ENCODE results near the gene FSIP1. TPM values are rescaled to one million over a fixed set of nuclear protein-coding genes. Genes with fewer than 3 reads are reported as not detected.

Gene FSIP1
- total RNA-seq, 2 experiments from 2014 or later: 0.62 to 0.74 TPM

DNA sequence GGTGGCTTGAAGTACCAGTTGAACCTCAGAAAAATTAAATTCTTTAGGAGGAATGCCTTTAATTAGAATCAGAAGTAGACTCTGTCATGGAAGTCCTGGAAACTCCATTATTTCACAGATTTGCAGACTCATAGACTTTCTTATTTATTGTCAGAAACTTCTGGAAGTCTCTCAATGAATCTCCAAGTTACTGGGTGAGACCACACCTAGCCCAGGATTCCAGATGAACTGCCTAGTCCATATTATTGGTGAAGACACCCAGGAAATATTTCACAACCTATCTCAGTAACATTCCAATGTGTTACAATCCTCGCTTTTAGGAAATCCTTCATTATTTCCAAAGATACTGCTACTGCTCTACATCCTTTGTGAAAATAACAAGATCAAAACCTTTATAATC is 208.2 kb downstream of the FSIP1 start:
- H3K27me3 Mint-ChIP-seq: peaks cover 45% of the 10 kb centered on the region
- no peak for DNase-seq
- no peaks in the 10 kb centered on the region for H3K36me3 Mint-ChIP-seq
- H3K4me3 Mint-ChIP-seq: no peak overlapping the region
- H3K4me1 Mint-ChIP-seq: no peaks in the 10 kb centered on the region
- no peak overlapping the region for H3K27ac Mint-ChIP-seq
- no peaks in the 10 kb centered on the region for H3K9me3 Mint-ChIP-seq

DNA sequence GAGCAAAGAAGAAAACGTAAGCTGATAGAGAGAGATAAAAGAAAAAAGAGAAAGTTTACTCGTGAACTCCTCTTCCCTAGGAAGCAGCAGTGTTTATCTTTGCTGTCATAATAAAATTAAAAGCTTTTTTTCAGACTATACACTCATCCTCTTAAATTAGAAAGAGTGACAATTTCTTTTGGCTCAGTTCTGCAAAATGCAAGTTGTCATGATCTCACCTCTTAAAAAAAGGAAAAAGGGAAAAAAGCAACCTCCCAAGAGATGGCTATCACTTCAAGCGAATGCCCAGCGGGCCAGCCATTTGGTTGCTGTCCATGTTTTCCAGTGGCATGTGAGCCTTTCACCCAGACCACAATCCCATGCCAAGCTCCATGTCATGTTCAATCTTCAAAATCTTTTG is 208.8 kb downstream of the FSIP1 start:
- H3K36me3 Mint-ChIP-seq: no peaks in the 10 kb centered on the region
- no peak overlapping the region for H3K27ac Mint-ChIP-seq
- no peaks in the 10 kb centered on the region for H3K9me3 Mint-ChIP-seq
- no peaks in the 10 kb centered on the region for H3K4me1 Mint-ChIP-seq
- DNase-seq: no peak
- H3K27me3 Mint-ChIP-seq: peaks cover 39% of the 10 kb centered on the region
- no peak overlapping the region for H3K4me3 Mint-ChIP-seq

DNA sequence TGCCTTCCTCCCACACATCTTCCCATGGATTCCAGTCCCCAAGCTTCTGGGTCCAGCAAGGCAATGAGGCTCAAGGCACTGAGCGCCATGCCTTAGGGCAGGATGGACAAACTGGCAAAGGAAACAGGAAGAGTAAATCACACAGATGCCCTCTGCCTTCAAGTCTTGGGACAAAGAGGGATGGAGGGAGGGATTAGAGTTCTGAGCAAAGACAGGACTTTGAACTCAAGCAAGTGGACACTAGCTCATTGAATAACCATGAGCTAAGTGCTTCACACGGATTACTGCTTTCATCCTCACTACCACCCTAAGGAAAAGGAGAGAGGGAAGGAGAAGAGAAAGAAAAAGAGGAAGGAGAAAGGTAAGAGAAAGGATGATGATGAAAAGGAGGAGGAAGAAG is 209.4 kb downstream of the FSIP1 start:
- DNase-seq: no peak
- H3K4me3 Mint-ChIP-seq: no peak overlapping the region
- H3K4me1 Mint-ChIP-seq: no peaks in the 10 kb centered on the region
- no peaks in the 10 kb centered on the region for H3K36me3 Mint-ChIP-seq
- no peaks in the 10 kb centered on the region for H3K9me3 Mint-ChIP-seq
- peaks cover 37% of the 10 kb centered on the region for H3K27me3 Mint-ChIP-seq
- no peak overlapping the region for H3K27ac Mint-ChIP-seq

DNA sequence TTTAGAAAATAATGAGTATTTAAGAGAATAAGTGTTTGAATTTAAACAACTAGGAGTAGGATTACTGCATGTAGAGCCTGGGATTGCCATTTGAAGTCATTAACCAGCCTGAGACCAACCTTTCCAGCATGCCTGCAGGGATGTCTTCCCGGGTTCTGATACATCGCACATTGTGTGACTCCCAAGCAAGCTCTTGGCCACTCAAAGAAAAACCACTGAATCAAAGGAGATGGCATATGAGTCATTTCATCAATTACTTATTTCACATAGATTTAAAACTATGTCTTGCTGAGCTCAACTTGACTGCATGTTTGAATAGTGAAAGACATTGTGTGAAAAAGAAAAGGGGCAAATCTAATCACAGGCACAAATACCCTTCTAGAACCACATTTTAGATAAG is 216.8 kb downstream of the FSIP1 start:
- no peaks in the 10 kb centered on the region for H3K4me1 Mint-ChIP-seq

DNA sequence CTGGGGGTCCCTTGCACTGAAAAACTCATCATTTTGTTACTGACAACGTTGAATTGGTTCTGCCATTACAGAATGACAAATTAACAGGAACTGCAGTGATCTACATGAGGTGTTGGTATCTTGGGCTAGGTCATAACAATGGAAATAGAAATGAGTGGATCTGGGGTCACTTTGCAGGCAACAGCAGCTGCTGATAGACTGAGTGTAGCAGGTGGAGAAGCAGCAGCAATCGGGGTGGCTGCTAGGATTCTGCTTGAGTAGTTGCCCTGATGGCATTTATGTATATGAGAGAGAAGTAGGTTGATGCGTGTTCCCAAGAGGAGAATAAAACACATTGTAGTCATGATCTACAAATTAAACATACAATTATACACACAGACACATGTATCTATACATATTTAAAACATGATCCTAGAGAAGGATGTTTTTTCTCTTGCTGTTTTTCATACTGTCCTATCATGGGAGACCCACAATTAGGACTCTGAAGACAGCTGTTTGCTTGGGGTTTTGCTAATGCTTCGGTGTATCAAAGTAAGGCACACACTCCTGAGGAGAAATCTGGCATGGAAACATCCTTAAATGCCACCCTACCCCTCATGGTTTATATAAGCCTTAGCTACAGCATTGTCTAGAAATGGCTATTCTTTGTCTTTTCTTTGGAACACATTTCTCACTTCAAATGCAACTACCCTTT is 217.5 kb downstream of the FSIP1 start:
- no peaks in the 10 kb centered on the region for H3K36me3 Mint-ChIP-seq
- no peaks in the 10 kb centered on the region for H3K4me1 Mint-ChIP-seq
- H3K4me3 Mint-ChIP-seq: no peak overlapping the region
- H3K27ac Mint-ChIP-seq: no peak overlapping the region
- no peaks in the 10 kb centered on the region for H3K27me3 Mint-ChIP-seq
- no peak for DNase-seq
- H3K9me3 Mint-ChIP-seq: no peaks in the 10 kb centered on the region

More for the DNA sequence above, 216.8 kb downstream of the FSIP1 start:
- Mint-ChIP-seq H3K9me3 (no peaks in the 10 kb centered on the region), H3K27ac (no peak overlapping the region), H3K27me3 (no peaks in the 10 kb centered on the region), H3K4me3 (no peak overlapping the region), H3K36me3 (no peaks in the 10 kb centered on the region)
- DNase-seq: no peak

DNA sequence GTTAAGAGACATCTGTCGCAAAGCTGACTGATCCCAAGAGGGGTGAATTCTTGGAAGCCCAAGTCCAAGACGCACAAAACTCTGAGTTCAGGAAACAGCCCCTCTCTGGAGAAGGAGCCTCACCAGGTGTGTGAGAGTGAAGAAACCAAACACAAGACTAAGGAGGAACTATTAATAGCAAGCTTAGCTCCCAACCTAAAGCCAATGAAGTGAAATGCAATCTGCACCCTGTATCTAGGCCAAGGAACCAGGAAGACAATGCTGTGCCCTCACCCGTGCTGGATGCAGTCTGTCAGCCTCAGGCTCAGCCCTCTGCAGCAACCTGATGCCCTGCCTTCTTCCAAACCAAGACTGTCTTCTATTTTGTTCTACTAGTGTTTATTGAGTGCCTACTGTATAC is 224.2 kb downstream of the FSIP1 start:
- Mint-ChIP-seq H3K4me3 (no peak overlapping the region), H3K27me3 (peaks cover 5% of the 10 kb centered on the region), H3K36me3 (no peaks in the 10 kb centered on the region), H3K4me1 (peaks cover 2% of the 10 kb centered on the region), H3K27ac (no peak overlapping the region), H3K9me3 (no peaks in the 10 kb centered on the region)
- no peak for DNase-seq

DNA sequence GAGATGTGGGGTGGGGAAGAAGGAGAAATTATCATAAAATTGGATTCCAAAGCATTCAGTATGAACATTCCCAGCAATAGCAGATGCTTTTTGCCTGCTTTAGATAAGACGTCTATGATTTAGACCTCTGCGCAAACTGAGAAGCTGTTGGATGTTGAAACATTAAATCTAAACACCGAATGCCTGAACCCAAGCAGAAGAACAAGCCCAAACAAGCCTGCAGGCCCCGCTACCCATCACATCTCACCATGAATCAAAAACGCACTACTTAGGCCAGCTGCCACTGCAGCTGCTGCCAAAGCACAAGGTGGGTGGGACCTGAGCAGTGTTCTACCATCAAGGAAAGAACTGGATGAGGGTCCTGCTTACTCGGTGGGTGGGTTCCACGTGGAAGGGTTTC is 226.2 kb downstream of the FSIP1 start:
- Mint-ChIP-seq H3K9me3 (no peaks in the 10 kb centered on the region), H3K36me3 (no peaks in the 10 kb centered on the region), H3K4me3 (no peak overlapping the region), H3K27ac (no peak overlapping the region), H3K27me3 (peaks cover 5% of the 10 kb centered on the region), H3K4me1 (peaks cover 2% of the 10 kb centered on the region)
- no peak for DNase-seq

DNA sequence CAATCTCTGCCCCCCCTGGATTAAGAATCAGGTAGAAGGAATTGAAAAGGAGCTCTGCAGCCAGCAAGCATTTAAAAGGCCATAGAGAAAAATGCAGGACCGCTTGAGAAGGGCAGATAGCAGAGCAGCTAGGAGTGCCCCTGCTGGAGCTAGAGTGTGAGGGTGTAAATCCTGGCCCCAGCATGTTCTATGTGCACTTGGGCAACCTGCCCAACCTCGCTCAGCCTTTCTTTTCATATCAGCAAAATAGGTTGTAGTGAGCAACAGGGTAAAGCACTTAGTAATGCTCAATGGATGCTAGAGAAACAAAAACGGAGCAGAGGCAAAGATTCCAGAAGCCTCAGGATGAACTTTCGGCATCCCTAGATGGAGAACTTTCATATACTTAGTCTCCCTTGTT is 226.8 kb downstream of the FSIP1 start:
- peaks cover 5% of the 10 kb centered on the region for H3K27me3 Mint-ChIP-seq
- H3K4me3 Mint-ChIP-seq: no peak overlapping the region
- DNase-seq: no peak
- H3K27ac Mint-ChIP-seq: no peak overlapping the region
- peaks cover 2% of the 10 kb centered on the region for H3K4me1 Mint-ChIP-seq
- H3K9me3 Mint-ChIP-seq: no peaks in the 10 kb centered on the region
- H3K36me3 Mint-ChIP-seq: no peaks in the 10 kb centered on the region

DNA sequence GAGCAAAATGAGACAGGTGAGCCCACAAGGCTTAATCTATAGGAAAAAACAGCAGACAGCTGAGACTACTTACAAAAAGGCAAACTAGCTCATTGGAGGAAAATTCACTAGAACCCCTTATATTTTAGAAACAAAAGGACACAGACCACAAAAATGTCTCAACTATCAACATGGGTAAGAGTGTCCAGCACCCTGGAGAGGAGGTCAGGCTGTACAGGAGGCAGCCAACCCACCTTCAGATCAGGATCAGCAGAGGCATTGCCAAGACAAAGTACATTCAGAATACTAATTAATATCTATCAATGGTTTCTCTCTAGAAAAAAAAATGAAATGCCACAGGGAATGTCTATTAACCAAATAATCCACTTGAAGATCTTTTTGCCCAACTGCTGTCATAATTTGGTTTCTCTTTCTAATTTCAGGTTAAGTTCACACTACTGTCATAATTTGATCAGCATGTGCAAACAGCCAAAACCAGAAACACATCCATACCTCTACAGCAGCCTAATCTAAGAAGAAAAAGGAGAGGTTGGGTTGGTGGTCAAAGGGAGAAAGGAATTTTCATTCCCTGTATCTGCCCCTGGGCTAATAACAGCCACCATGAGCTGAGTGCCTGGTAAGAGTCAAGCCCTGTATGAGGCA is 227.8 kb downstream of the FSIP1 start:
- peaks cover 5% of the 10 kb centered on the region for H3K27me3 Mint-ChIP-seq
- H3K36me3 Mint-ChIP-seq: no peaks in the 10 kb centered on the region
- DNase-seq: no peak
- peaks cover 2% of the 10 kb centered on the region for H3K4me1 Mint-ChIP-seq
- H3K4me3 Mint-ChIP-seq: no peak overlapping the region
- no peak overlapping the region for H3K27ac Mint-ChIP-seq
- H3K9me3 Mint-ChIP-seq: no peaks in the 10 kb centered on the region

DNA sequence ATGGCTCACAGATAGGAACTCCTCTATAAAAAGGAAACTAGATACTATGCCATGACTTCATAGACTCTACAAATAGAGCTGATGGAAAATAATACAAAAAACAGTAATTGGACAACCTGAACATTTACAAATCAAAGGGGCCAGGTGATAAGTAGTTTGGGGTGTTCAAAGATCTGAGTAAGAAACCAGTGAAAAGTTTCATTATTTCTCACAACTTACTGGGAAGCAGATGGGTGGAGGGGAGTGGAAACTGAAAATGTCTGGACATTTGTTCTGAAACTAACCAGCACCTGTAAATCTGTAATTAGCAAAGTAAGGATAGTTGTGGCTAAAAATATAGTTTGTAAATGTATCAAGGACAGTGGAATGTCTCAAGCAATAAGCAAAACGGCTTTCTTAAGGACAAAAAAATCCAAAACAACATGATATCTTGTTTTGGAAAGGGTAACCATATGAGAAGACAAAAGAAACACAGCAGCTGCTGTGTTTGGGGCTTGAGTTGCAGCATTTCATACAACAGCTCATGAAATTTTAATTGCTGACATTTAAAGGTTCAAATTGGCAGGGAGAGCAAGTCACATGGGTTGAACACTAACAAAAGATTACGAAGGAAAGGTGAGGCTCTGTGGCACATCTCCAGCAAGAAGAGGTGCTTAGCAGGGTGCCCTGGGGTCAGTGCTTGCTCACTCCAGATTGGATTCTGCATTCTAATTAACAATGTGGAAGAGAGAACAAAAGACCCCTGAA is 228.5 kb downstream of the FSIP1 start:
- DNase-seq: no peak
- Mint-ChIP-seq H3K4me1 (peaks cover 2% of the 10 kb centered on the region), H3K4me3 (no peak overlapping the region), H3K36me3 (no peaks in the 10 kb centered on the region), H3K9me3 (no peaks in the 10 kb centered on the region), H3K27me3 (peaks cover 5% of the 10 kb centered on the region), H3K27ac (no peak overlapping the region)

DNA sequence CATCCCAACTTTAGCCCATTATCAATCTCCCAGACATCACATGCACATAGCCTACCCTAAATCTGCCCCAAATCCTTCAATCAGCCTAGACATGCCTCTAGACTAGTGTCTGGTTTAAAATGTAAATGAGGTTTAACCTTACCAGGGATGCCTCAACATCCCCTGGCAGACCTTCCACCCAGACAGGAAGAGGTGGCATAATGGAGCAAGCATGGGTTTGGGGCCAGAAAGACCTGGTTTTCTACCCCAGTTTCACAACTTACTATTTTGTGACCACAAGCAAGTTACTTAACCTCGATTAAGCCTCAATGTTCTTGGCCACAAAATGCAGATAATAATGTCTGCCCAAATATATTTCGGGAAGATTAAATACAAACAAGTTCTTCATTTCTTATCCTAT is 230.1 kb downstream of the FSIP1 start:
- no peaks in the 10 kb centered on the region for H3K36me3 Mint-ChIP-seq
- H3K27ac Mint-ChIP-seq: no peak overlapping the region
- peaks cover 9% of the 10 kb centered on the region for H3K27me3 Mint-ChIP-seq
- H3K4me1 Mint-ChIP-seq: peaks cover 3% of the 10 kb centered on the region
- H3K9me3 Mint-ChIP-seq: no peaks in the 10 kb centered on the region
- no peak for DNase-seq
- no peak overlapping the region for H3K4me3 Mint-ChIP-seq

DNA sequence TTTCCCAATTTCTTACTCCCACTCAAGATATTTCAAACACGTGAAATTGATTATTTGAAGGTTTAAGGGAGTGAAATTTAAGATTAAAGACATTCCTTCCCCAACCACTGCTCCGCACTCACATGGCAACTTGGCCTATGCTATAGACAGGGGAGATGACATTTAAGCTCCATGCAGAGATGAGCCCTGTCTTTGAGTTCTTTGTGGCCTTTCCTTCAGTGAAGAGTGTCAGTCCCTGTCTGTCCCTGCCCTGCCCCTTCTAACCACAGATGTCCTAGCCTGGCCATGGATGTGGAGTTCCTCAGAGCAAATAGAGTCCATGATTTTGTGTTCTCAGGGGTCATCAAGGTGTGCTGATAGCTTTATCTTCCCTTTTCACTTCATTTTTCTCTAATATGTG is 231.2 kb downstream of the FSIP1 start:
- Mint-ChIP-seq H3K4me1 (peaks cover 5% of the 10 kb centered on the region), H3K4me3 (no peak overlapping the region), H3K27me3 (peaks cover 11% of the 10 kb centered on the region), H3K9me3 (no peaks in the 10 kb centered on the region), H3K27ac (no peak overlapping the region), H3K36me3 (no peaks in the 10 kb centered on the region)
- DNase-seq: no peak

Other genes with a start within 250 kb of the FSIP1 start
- under 1 TPM; 0.62 to 0.68 TPM for gene THBS1, start 201.8 kb downstream of the FSIP1 start, total RNA-seq
- under 1 TPM in 1 of 2 experiments, not detected in 1; 0.12 TPM for gene GPR176, start 137.4 kb upstream of the FSIP1 start, total RNA-seq
- gene EIF2AK4, start 151.3 kb upstream of the FSIP1 start, total RNA-seq: 10 to 100 TPM; 26.3 to 31.9 TPM

Measured in activated naive CD8-positive, alpha-beta T cell treated with anti-CD3 and anti-CD28 coated beads for 36 hours (primary cell).